GM19193 (cell line): ENCODE data around the gene ATP10A.

Experiments
- POLR2A ChIP-seq: IDR thresholded peaks from 4 replicates; pipeline ENCODE4 v1.6.1; 2011; ENCODE audit not compliant: insufficient read depth, insufficient read length; ENCODE audit errors: extremely low read depth

ATP10A gene

GRCh38 chr15:25869701-25870100, 6.6 kb upstream of the ATP10A start:
- TF ChIP-seq POLR2A = no peak

GRCh38 chr15:25866874-25867273, 3.7 kb upstream of the ATP10A start:
- TF ChIP-seq POLR2A = no peak

GRCh38 chr15:25866251-25866650, 3.1 kb upstream of the ATP10A start:
- no peak for TF ChIP-seq POLR2A

- no peak for TF ChIP-seq POLR2A
Observed at GRCh38 chr15:25864966-25865365, 1.8 kb upstream of the ATP10A start.

- TF ChIP-seq POLR2A = no peak
Observed at GRCh38 chr15:25863968-25864580, 947 bp upstream of the ATP10A start.

- TF ChIP-seq POLR2A = no peak
Observed at GRCh38 chr15:25862472-25863110, 536 bp downstream of the ATP10A start.

- no peak for TF ChIP-seq POLR2A
Observed at GRCh38 chr15:25862071-25862471, 1.1 kb downstream of the ATP10A start.

- no peak for TF ChIP-seq POLR2A
Observed at GRCh38 chr15:25860885-25861866, 2.0 kb downstream of the ATP10A start.

GRCh38 chr15:25859838-25860645, 3.1 kb downstream of the ATP10A start:
- no peak for TF ChIP-seq POLR2A

GRCh38 chr15:25858952-25859760, 4.0 kb downstream of the ATP10A start:
- no peak for TF ChIP-seq POLR2A

- TF ChIP-seq POLR2A = no peak
Observed at GRCh38 chr15:25852661-25853524, 10.2 kb downstream of the ATP10A start.

- TF ChIP-seq POLR2A = no peak
Observed at GRCh38 chr15:25852027-25852426, 11.1 kb downstream of the ATP10A start.
